Vagina (tissue), 2 donors: ENCODE measurements around the gene SMIM28.

Experiments
- CTCF ChIP-seq, 3 experiments: fragments of 450-650 bp in 2 of 3; fragments of 200-600 bp in 1 of 3; sonication (generic) in 1 of 3; IDR thresholded peaks; one replicate each; pipeline ENCODE4 v1.5.1; 2017 to 2019; ENCODE audit warnings: antibody characterized with exemption in 3 of 3, mild to moderate bottlenecking in 2 of 3, moderate library complexity in 2 of 3
- POLR2AphosphoS5 ChIP-seq, 2 donors: sonication (generic); formaldehyde crosslinking; IDR thresholded peaks; one replicate each; pipeline ENCODE4 v1.9.0; 2017; ENCODE audit warnings: antibody characterized with exemption in 2 of 2, mild to moderate bottlenecking in 2 of 2, low read depth in 1 of 2; ENCODE audit not compliant: insufficient read depth in 1 of 2

- TF ChIP-seq CTCF (IDR thresholded peaks at IDR 0.05) (no peak), POLR2AphosphoS5 (IDR thresholded peaks at IDR 0.05; ENCODE audit: insufficient read depth in 1 of 2, low read depth in 1 of 2) (no peak)
Measured at GRCh38 chr6:138419766-138420165, 42.1 kb downstream of the SMIM28 start.
